ENCODE measurements around the gene ATG9B.

ATG9B gene

GRCh38 chr7:150974468-150975391 lies 49.6 kb downstream of the ATG9B start:
- H3K4me3 ChIP-seq = peak overlapping the region; percentile 16 to 45 (median 31)
- H3K27ac ChIP-seq = peak overlapping the region in 9 of 21 experiments; percentile 26 to 71 (median 58)

GRCh38 chr7:150973571-150974451 lies 50.5 kb downstream of the ATG9B start:
- H3K27ac ChIP-seq = peak overlapping the region in 6 of 21 experiments; percentile 5 to 71 (median 38)
- H3K4me3 ChIP-seq = peak overlapping the region in 4 of 7 experiments; percentile 16 to 45 (median 32)

GRCh38 chr7:150972741-150973140 lies 51.6 kb downstream of the ATG9B start:
- no peak overlapping the region for H3K27ac ChIP-seq
- H3K4me3 ChIP-seq = no peak overlapping the region

GRCh38 chr7:150972023-150972468 lies 52.2 kb downstream of the ATG9B start:
- Histone ChIP-seq H3K27ac (no peak overlapping the region), H3K4me3 (no peak overlapping the region)

GRCh38 chr7:150971242-150972022 lies 52.9 kb downstream of the ATG9B start:
- no peak overlapping the region for H3K4me3 ChIP-seq

GRCh38 chr7:150970424-150970823 lies 53.9 kb downstream of the ATG9B start:
- H3K27ac ChIP-seq = no peak overlapping the region
- H3K4me3 ChIP-seq = no peak overlapping the region

More at GRCh38 chr7:150971242-150972022, 52.9 kb downstream of the ATG9B start:
- no peak overlapping the region for H3K27ac ChIP-seq

- Histone ChIP-seq H3K27ac (no peak overlapping the region), H3K4me3 (no peak overlapping the region)
Measured at GRCh38 chr7:150969475-150969874, 54.8 kb downstream of the ATG9B start.

GRCh38 chr7:150968734-150969372 lies 55.4 kb downstream of the ATG9B start:
- no peak overlapping the region for H3K27ac ChIP-seq

GRCh38 chr7:150968056-150968733 lies 56.1 kb downstream of the ATG9B start:
- H3K27ac ChIP-seq = no peak overlapping the region
- no peak overlapping the region for H3K4me3 ChIP-seq

More at GRCh38 chr7:150968734-150969372, 55.4 kb downstream of the ATG9B start:
- no peak overlapping the region for H3K4me3 ChIP-seq

- Histone ChIP-seq H3K27ac (no peak overlapping the region), H3K4me3 (no peak overlapping the region)
Measured at GRCh38 chr7:150967349-150967748, 56.9 kb downstream of the ATG9B start.

- Histone ChIP-seq H3K4me3 (no peak overlapping the region), H3K27ac (no peak overlapping the region)
Measured at GRCh38 chr7:150966002-150966401, 58.3 kb downstream of the ATG9B start.

GRCh38 chr7:150965273-150965830 lies 58.9 kb downstream of the ATG9B start:
- H3K27ac ChIP-seq = no peak overlapping the region

More at GRCh38 chr7:150965273-150965830, 58.9 kb downstream of the ATG9B start:
- H3K4me3 ChIP-seq = no peak overlapping the region

All from skin epidermis (tissue), 12 donors.